Peyer's patch (tissue), 4 donors: ENCODE measurements around the gene RAB40C.

ENCODE experiments used
- POLR2A ChIP-seq, 2 donors: fragments of 450-650 bp; IDR thresholded peaks; one replicate each; pipeline ENCODE4 v1.5.1; 2017; ENCODE audit warnings: antibody characterized with exemption in 2 of 2, mild to moderate bottlenecking in 2 of 2, moderate library complexity in 2 of 2
- TF ChIP-seq, protein P1 (sequence below), 6 experiments: fragments of 450-650 bp in 4 of 6; fragments of 200-600 bp in 2 of 6; sonication (generic) in 1 of 6; IDR thresholded peaks; one replicate each; pipeline ENCODE4 v1.5.1; 2017 to 2019; ENCODE audit warnings: antibody characterized with exemption in 6 of 6, mild to moderate bottlenecking in 3 of 6, moderate library complexity in 1 of 6

DNA sequence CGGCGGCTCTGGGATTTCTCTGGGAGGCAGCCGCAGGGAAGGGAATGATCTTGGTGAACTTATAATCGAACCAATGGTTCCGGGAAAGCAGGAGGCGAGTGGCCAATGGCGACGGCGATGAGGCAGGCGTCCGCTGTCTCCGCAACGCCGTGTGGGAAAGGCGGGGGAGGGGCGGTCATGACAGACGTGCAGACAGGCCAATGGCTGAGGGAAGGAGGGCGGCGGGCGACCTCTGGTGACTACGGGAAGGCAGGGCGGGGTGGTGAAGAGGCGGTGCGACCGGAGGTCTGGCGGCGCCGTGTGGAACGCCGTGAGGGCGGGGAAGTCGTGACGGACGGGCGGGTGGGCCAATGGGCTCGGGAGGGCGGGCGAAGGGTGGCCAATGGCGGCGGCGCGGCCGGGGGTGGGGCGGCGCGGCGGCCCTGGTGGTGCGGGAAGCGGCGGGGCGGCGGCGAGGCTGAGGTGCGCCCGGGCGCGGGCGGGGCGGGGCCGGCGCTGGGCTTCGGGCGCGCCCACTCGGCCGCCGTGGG, at the start of gene RAB40C:
- TF ChIP-seq, protein P1, sequence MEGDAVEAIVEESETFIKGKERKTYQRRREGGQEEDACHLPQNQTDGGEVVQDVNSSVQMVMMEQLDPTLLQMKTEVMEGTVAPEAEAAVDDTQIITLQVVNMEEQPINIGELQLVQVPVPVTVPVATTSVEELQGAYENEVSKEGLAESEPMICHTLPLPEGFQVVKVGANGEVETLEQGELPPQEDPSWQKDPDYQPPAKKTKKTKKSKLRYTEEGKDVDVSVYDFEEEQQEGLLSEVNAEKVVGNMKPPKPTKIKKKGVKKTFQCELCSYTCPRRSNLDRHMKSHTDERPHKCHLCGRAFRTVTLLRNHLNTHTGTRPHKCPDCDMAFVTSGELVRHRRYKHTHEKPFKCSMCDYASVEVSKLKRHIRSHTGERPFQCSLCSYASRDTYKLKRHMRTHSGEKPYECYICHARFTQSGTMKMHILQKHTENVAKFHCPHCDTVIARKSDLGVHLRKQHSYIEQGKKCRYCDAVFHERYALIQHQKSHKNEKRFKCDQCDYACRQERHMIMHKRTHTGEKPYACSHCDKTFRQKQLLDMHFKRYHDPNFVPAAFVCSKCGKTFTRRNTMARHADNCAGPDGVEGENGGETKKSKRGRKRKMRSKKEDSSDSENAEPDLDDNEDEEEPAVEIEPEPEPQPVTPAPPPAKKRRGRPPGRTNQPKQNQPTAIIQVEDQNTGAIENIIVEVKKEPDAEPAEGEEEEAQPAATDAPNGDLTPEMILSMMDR (IDR thresholded peaks at IDR 0.05): peak in 1 of 6 experiments; percentile 26
- TF ChIP-seq POLR2A (IDR thresholded peaks at IDR 0.05): no peak
